Measurements from ENCODE around the gene ZNF816.
"Not testable (repeated sequence)": the region's sequence is repeated elsewhere in the genome, so short reads cannot be mapped to it uniquely, and the experiment has no call there.

The ZNF816 gene

DNA sequence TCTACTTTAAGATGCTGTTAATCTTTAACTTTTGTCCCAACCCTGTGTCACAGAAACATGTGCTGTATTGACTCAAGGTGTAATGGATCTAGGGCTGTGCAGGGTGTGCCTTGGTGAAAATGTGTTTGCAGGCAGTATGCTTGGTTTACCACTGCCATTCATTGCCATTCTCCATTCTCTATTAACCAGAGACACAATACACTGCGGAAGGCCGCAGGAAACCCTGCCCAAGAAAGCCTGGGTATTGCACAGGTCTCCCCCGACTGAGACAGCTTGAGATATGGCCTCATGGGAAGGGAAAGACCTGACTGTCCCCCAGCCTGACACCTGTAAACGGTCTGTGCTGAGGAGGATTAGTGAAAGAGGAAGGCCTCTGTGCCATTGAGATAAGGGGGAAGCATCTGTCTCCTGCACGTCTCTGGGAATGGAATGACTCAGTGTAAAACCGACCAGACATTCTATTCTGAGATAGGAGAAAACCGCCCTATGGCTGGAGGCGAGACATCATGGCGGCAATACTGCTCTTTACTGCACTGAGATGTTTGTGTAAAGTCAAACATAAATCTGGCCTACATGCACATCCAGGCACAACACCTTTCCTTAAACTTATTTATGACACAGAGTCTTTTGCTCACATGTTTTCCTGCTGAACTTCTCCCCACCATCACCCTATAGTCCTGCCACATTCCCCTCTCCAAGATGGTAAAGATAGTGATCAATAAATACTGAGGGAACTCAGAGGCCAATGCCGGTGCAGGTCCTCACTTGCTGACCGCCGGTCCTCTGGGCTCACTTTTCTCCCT, 26.3 kb downstream of the ZNF816 start:
- Histone ChIP-seq H3K9me3 (ENCODE audit: control insufficient read depth in 5 of 5, low read length in 5 of 5) (no peaks in the 10 kb centered on the region), H3K9ac (ENCODE audit: low read length in 5 of 5) (no peak overlapping the region), H3K27ac (ENCODE audit: low read depth, low read length) (no peak overlapping the region), H3K4me3 (ENCODE audit: low read depth in 1 of 5, low read length in 5 of 5) (no peak overlapping the region), H3K27me3 (ENCODE audit: control insufficient read depth in 5 of 5, insufficient read depth in 4 of 5, low read length in 5 of 5) (no peaks in the 10 kb centered on the region), H3K4me1 (ENCODE audit: control insufficient read depth in 5 of 5, insufficient read depth in 5 of 5, low read length in 5 of 5) (peaks cover 0 to 7% (median under 1%) of the 10 kb centered on the region in 5 donors), H3K36me3 (ENCODE audit: control insufficient read depth in 5 of 5, insufficient read depth in 5 of 5, low read length in 5 of 5) (peaks cover 0 to 7% (median 0%) of the 10 kb centered on the region in 5 donors)

DNA sequence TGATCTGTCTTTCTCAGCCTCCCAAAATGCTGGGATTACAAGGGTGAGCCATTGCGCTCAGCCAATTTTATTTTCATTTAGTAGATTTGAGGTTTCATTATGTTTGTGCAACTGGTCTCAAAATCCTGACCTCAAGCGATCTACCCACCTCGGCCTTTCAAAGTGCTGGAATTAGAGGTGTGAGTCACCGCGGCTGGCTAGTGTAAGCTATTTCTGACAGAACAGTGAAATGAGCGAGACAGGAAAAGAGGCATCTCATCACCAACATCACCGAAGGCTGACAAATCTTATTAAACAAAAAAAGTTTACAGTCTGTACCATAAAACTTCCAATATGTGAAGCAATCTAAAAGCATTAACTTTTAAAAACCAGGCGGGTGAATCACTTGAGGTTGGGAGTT, 27.2 kb downstream of the ZNF816 start:
- Histone ChIP-seq H3K36me3 (ENCODE audit: control insufficient read depth in 5 of 5, insufficient read depth in 5 of 5, low read length in 5 of 5) (peaks cover 0 to 7% (median 0%) of the 10 kb centered on the region in 5 donors), H3K9me3 (ENCODE audit: control insufficient read depth in 5 of 5, low read length in 5 of 5) (no peaks in the 10 kb centered on the region), H3K27me3 (ENCODE audit: control insufficient read depth in 5 of 5, insufficient read depth in 4 of 5, low read length in 5 of 5) (no peaks in the 10 kb centered on the region), H3K27ac (ENCODE audit: low read depth, low read length) (no peak overlapping the region), H3K4me1 (ENCODE audit: control insufficient read depth in 5 of 5, insufficient read depth in 5 of 5, low read length in 5 of 5) (peaks cover 0 to 6% (median 0%) of the 10 kb centered on the region in 5 donors), H3K9ac (ENCODE audit: low read length in 5 of 5) (no peak overlapping the region), H3K4me3 (ENCODE audit: low read depth in 1 of 5, low read length in 5 of 5) (no peak overlapping the region)

DNA sequence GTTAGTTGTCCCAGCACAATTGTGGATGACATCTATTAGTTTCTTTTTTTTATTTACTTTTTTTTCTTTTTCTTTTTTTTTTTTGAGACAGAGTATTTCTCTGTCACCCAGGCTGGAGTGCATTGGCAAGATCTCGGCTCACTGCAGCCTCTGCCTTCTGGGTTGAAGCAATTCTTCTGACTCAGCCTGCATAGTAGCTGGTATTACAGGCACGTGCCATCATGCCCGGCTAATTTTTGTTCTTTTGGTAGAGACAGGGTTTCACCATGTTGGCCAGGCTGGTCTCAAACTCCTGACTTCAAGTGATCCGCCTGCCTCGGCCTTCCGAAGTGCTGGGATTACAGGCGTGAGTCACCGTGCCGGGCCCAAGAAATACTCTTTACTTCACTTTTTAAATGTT, 38.0 kb downstream of the ZNF816 start:
- not testable (repeated sequence) for H3K4me3 ChIP-seq (ENCODE audit: low read depth in 1 of 5, low read length in 5 of 5); H3K27me3 ChIP-seq (ENCODE audit: control insufficient read depth in 5 of 5, insufficient read depth in 4 of 5, low read length in 5 of 5); H3K27ac ChIP-seq (ENCODE audit: low read depth, low read length); H3K9me3 ChIP-seq (ENCODE audit: control insufficient read depth in 5 of 5, low read length in 5 of 5); H3K9ac ChIP-seq (ENCODE audit: low read length in 5 of 5)
- H3K36me3 ChIP-seq (ENCODE audit: control insufficient read depth in 5 of 5, insufficient read depth in 5 of 5, low read length in 5 of 5): peaks cover 6 to 11% (median 7%) of the 10 kb centered on the region in 5 donors
- peaks cover 1 to 20% (median 18%) of the 10 kb centered on the region in 5 donors for H3K4me1 ChIP-seq (ENCODE audit: control insufficient read depth in 5 of 5, insufficient read depth in 5 of 5, low read length in 5 of 5)

DNA sequence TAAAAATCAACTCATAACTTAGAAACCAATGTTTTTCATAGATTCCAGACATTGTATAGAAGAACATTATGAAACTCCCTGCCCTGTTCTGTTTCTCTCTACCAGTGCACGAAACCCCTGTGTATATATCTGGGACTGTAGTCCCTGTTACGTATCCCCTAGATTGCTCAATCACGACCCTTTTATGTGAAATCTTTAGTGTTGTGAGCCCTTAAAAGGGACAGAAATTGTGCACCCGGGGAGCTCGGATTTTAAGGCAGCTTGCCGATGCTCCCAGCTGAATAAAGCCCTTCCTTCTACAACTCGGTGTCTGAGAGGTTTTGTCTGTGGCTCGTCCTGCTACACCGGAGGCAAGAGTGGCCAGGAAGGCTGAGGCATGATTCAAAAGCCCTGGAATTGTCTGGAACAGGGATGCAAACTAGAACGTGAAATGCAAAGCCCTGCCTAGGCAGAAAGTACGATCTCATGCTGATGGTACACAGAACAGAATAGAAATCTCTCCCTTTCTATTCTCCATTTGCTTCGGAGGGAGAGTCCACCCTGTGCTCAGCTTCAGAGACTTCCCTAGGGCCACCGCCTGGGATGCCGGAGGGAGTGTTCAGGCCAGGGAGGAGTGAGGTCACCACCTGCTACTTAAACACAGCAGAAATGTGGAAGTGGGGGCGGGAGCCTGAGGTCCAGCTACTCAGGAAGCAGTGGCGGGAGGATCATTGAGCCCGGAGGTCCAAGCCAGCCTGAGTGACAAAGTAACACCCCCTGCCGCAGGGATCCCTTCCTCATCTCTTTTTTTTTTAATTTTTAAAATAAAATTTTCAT, 38.7 kb downstream of the ZNF816 start:
- peaks cover 6 to 10% (median 7%) of the 10 kb centered on the region in 5 donors for H3K36me3 ChIP-seq (ENCODE audit: control insufficient read depth in 5 of 5, insufficient read depth in 5 of 5, low read length in 5 of 5)
- no peaks in the 10 kb centered on the region for H3K27me3 ChIP-seq (ENCODE audit: control insufficient read depth in 5 of 5, insufficient read depth in 4 of 5, low read length in 5 of 5)
- peaks cover 1 to 20% (median 18%) of the 10 kb centered on the region in 5 donors for H3K4me1 ChIP-seq (ENCODE audit: control insufficient read depth in 5 of 5, insufficient read depth in 5 of 5, low read length in 5 of 5)
- H3K4me3 ChIP-seq (ENCODE audit: low read depth in 1 of 5, low read length in 5 of 5): peak overlapping the region; percentile 60 to 96 (median 89)
- peak overlapping the region; percentile 4 to 93 (median 48) for H3K9ac ChIP-seq (ENCODE audit: low read length in 5 of 5)
- peak overlapping the region; percentile 81 for H3K27ac ChIP-seq (ENCODE audit: low read depth, low read length)
- no peaks in the 10 kb centered on the region for H3K9me3 ChIP-seq (ENCODE audit: control insufficient read depth in 5 of 5, low read length in 5 of 5)

DNA sequence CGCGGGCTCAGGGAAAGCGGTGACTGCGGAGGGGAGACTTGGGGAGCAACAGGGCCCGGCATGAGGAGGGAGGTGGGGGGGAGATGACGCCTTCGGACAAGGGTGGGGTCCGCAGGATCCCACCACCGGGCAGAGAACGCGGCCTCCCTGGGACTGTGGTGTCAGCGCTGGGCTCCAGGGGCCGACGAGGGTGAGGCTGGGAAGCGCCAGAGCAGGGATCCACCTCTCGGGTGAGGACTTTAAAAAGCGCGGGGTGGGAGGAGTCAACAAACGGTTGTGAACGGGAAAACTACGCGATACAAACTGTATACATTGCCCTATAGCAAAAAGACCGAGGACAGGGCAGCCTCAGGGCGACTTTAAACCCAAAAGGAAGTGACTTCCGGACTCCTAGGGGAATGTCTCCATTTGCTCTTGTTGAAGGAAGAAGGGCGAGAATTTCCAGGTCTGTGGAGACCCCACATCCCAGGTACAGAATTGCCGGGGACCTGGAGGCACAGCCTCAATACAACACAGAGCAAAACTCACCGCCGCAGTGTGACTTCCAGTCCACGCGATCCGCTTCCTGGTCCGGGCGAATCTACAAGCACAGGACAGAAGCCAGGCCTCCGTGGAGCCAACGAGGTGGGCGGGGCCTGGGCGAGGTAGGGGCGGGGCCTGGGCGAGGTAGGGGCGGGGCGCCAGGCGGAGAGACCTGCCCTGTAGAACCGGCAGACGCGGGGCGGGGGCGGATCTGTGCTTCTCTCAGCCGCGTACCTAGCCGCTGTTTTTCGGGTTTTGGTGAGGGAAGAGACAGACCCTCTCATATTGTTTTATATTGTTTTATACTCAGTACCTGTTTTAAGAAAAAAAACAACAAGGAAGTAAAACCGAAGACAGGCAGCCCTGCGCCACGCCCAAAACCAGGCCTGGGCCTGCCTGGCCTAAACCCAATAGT, 39.6 kb downstream of the ZNF816 start, which contains the start of gene ZNF888:
TSS of gene ZNF888 (minus strand) at position 588 of the 937 bp plus-strand sequence. CDS start 5,555 bp downstream, outside the sequence.
- Histone ChIP-seq H3K9ac (ENCODE audit: low read length in 5 of 5) (peak within 1 kb of the TSS; percentile 81 to 98 (median 92)), H3K9me3 (ENCODE audit: control insufficient read depth in 5 of 5, low read length in 5 of 5) (no peaks in the 10 kb centered on the region), H3K27ac (ENCODE audit: low read depth, low read length) (peak within 1 kb of the TSS; percentile 81), H3K4me1 (ENCODE audit: control insufficient read depth in 5 of 5, insufficient read depth in 5 of 5, low read length in 5 of 5) (peaks cover 1 to 20% (median 18%) of the 10 kb centered on the region in 5 donors), H3K36me3 (ENCODE audit: control insufficient read depth in 5 of 5, insufficient read depth in 5 of 5, low read length in 5 of 5) (peaks cover 0 to 3% (median 0%) of the 10 kb centered on the region in 5 donors), H3K27me3 (ENCODE audit: control insufficient read depth in 5 of 5, insufficient read depth in 4 of 5, low read length in 5 of 5) (no peaks in the 10 kb centered on the region), H3K4me3 (ENCODE audit: low read depth in 1 of 5, low read length in 5 of 5) (peak within 1 kb of the TSS; percentile 87 to 99 (median 96))

DNA sequence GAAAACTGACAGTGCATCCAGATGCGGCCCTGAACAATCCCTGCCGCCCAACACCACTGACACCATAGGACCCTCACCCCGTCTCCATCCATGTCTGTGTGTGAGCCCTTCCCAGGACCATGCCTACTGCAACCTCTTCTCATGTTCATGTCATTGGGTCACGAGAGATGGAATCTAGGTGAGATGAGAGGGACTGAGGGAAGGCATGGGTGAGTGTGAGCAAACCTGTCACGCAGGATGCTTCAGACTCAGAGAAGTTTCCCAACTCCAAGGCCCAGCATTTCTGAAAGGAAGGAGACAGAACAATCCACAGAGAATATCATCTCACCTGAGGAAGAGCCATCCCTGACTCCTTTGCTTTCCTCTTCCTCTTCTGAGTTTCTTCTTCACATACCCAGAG, 45.1 kb downstream of the ZNF816 start:
- Histone ChIP-seq H3K36me3 (ENCODE audit: control insufficient read depth in 5 of 5, insufficient read depth in 5 of 5, low read length in 5 of 5) (peaks cover 0 to 18% (median 9%) of the 10 kb centered on the region in 5 donors), H3K9ac (ENCODE audit: low read length in 5 of 5) (no peak overlapping the region), H3K4me1 (ENCODE audit: control insufficient read depth in 5 of 5, insufficient read depth in 5 of 5, low read length in 5 of 5) (peaks cover 0 to 5% (median 3%) of the 10 kb centered on the region in 5 donors), H3K4me3 (ENCODE audit: low read depth in 1 of 5, low read length in 5 of 5) (no peak overlapping the region), H3K27me3 (ENCODE audit: control insufficient read depth in 5 of 5, insufficient read depth in 4 of 5, low read length in 5 of 5) (no peaks in the 10 kb centered on the region), H3K9me3 (ENCODE audit: control insufficient read depth in 5 of 5, low read length in 5 of 5) (no peaks in the 10 kb centered on the region), H3K27ac (ENCODE audit: low read depth, low read length) (no peak overlapping the region)

DNA sequence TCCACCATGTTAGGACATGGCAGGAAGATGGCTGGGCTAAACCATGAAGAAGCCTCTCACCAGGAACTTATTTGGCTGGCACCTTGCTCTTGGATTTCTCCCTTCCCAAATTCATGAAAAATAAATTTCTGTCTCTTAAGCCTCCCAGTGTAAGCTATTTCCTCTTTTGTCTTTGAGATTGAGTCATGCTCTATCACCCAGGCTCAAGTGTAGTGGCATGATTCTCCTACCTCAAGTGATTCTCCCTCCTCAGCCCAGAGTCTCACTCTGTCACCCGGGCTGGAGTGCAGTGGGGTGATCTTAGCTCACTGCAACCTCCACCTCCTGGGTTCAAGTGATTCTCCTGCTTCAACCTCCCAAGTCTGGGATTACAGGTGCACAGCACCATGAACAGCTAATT, 52.0 kb downstream of the ZNF816 start:
- Histone ChIP-seq H3K27ac (ENCODE audit: low read depth, low read length) (no peak overlapping the region), H3K9ac (ENCODE audit: low read length in 5 of 5) (no peak overlapping the region), H3K9me3 (ENCODE audit: control insufficient read depth in 5 of 5, low read length in 5 of 5) (peaks cover 0 to 12% (median 0%) of the 10 kb centered on the region in 5 donors), H3K36me3 (ENCODE audit: control insufficient read depth in 5 of 5, insufficient read depth in 5 of 5, low read length in 5 of 5) (peaks cover 18 to 52% (median 23%) of the 10 kb centered on the region in 5 donors), H3K4me1 (ENCODE audit: control insufficient read depth in 5 of 5, insufficient read depth in 5 of 5, low read length in 5 of 5) (no peaks in the 10 kb centered on the region), H3K4me3 (ENCODE audit: low read depth in 1 of 5, low read length in 5 of 5) (no peak overlapping the region), H3K27me3 (ENCODE audit: control insufficient read depth in 5 of 5, insufficient read depth in 4 of 5, low read length in 5 of 5) (no peaks in the 10 kb centered on the region)

DNA sequence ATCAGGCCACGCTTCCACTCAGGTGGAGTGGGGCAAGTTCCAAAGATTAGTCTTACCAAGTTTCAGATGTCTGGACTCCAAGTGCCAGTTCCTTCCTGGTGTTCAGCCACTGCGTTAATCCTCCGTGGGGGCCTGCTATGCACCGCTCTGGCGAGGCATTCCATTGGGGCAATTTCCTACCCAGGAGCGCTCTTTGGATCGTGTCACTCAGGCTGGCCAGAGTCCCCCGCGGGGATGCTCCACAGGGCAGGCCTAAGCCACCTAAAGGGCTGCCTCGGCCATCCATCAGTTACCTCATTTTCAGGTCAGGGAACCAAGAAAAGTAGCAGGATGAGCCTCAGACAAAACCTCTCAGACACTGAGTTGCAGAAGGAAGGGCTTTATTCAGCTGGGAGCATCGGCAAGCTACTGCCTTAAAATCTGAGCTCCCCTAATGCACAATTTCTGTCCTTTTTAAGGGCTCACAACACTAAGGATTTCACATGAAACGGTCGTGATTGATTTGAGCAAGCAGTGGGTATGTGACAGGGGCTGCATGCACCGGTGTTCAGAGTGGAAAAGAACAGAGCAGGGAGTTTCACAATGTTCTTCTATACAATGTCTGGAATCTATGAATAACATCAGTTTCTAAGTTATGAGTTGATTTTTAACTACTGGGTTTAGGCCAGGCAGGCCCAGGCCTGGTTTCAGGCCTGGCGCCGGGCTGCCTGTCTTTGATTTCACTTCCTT, 58.5 kb downstream of the ZNF816 start:
- not testable (repeated sequence) for H3K4me3 ChIP-seq (ENCODE audit: low read depth in 1 of 5, low read length in 5 of 5); H3K27ac ChIP-seq (ENCODE audit: low read depth, low read length); H3K27me3 ChIP-seq (ENCODE audit: control insufficient read depth in 5 of 5, insufficient read depth in 4 of 5, low read length in 5 of 5); H3K4me1 ChIP-seq (ENCODE audit: control insufficient read depth in 5 of 5, insufficient read depth in 5 of 5, low read length in 5 of 5); H3K9ac ChIP-seq (ENCODE audit: low read length in 5 of 5)
- Histone ChIP-seq H3K36me3 (ENCODE audit: control insufficient read depth in 5 of 5, insufficient read depth in 5 of 5, low read length in 5 of 5) (peaks cover 11 to 23% (median 19%) of the 10 kb centered on the region in 5 donors), H3K9me3 (ENCODE audit: control insufficient read depth in 5 of 5, low read length in 5 of 5) (peaks cover 0 to 12% (median 0%) of the 10 kb centered on the region in 5 donors)

DNA sequence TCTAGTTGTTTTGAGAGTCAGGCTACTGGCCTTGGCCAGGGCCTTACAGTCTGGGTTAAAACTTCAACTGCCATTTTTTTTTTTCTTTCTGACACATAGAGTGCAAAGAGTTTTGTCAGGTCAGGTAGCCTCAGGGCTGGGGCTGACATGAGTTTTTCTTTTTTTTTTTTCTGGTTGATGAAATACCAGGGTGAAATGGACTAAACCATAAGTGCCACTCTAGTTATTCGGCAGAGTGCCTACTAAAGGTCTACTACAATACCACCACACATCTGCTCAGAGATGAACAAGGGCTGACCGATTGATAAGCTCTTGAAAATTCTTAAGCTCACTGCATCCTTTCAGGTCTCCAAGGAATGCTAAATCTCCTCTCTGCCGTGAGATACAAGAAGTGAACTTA, 60.8 kb downstream of the ZNF816 start:
- no peak overlapping the region for H3K9ac ChIP-seq (ENCODE audit: low read length in 5 of 5)
- no peaks in the 10 kb centered on the region for H3K27me3 ChIP-seq (ENCODE audit: control insufficient read depth in 5 of 5, insufficient read depth in 4 of 5, low read length in 5 of 5)
- H3K4me3 ChIP-seq (ENCODE audit: low read depth in 1 of 5, low read length in 5 of 5): no peak overlapping the region
- H3K27ac ChIP-seq (ENCODE audit: low read depth, low read length): no peak overlapping the region
- H3K4me1 ChIP-seq (ENCODE audit: control insufficient read depth in 5 of 5, insufficient read depth in 5 of 5, low read length in 5 of 5): peaks cover 0 to 11% (median 9%) of the 10 kb centered on the region in 5 donors
- H3K36me3 ChIP-seq (ENCODE audit: control insufficient read depth in 5 of 5, insufficient read depth in 5 of 5, low read length in 5 of 5): peaks cover 0 to 9% (median 7%) of the 10 kb centered on the region in 5 donors
- H3K9me3 ChIP-seq (ENCODE audit: control insufficient read depth in 5 of 5, low read length in 5 of 5): peaks cover 0 to 5% (median 0%) of the 10 kb centered on the region in 5 donors

Measured in subcutaneous abdominal adipose tissue (tissue), 5 donors.